Cardiac muscle cell (in vitro differentiated cells and primary cell): Measurements from ENCODE around the gene OSR1. TPM values are rescaled to one million over a fixed set of nuclear protein-coding genes. Genes with fewer than 3 reads are reported as not detected.
A peak's percentile ranks its signal among the peaks of the same experiment; 100 is the strongest.
"Not testable (repeated sequence)": the region's sequence is repeated elsewhere in the genome, so short reads cannot be mapped to it uniquely, and the experiment has no call there.

Experiments used
- DNase-seq, 2 donors: peaks; one replicate each; pipeline versions ENCODE4 v3.0.0 to v3.0.0-alpha.2; 2010 to 2017; ENCODE audit warnings: low read depth in 1 of 2, low spot score in 1 of 2
- H3K27ac ChIP-seq: fragments of 200-600 bp; sonication (generic); 2 replicates; pipeline ENCODE4 v1.5.1; 2016
- H3K27me3 ChIP-seq: fragments of 200-600 bp; sonication (generic); 2 replicates; pipeline ENCODE4 v1.6.0; 2016; ENCODE audit warnings: control low read depth
- H3K36me3 ChIP-seq: fragments of 200-600 bp; sonication (generic); 2 replicates; pipeline ENCODE4 v1.5.1; 2016; ENCODE audit warnings: control low read depth
- H3K4me1 ChIP-seq: fragments of 200-600 bp; sonication (generic); 2 replicates; pipeline ENCODE4 v1.8.1; 2017; ENCODE audit warnings: low read depth, mild to moderate bottlenecking, mixed run types
- H3K4me3 ChIP-seq: fragments of 200-600 bp; sonication (generic); 2 replicates; pipeline ENCODE4 v1.5.1; 2016; ENCODE audit warnings: mild to moderate bottlenecking
- H3K9me3 ChIP-seq: fragments of 200-600 bp; sonication (generic); 2 replicates; pipeline ENCODE4 v1.5.1; 2017; ENCODE audit warnings: low read depth, mild to moderate bottlenecking, control low read depth
- CTCF ChIP-seq: IDR thresholded peaks from 2 replicates; pipeline ENCODE4 v1.5.1; 2012; ENCODE audit warnings: low read depth, mild to moderate bottlenecking, low read length
- polyA plus RNA-seq: library from polyadenylated mRNA; unstranded; fragments of >200 nt; fragmentation: Nextera tagmentation; extraction: Ambion mirVana; gene quantifications from 2 replicates; pipeline ENCODE4 v1.2.1, GENCODE V29; 2016
- total RNA-seq: library from RNA; depleted of rRNA; stranded (reverse); fragments of >200 nt; gene quantifications from 2 replicates; pipeline ENCODE4 v1.2.3, GENCODE V29; 2016

The OSR1 gene
- total and polyA plus RNA-seq, 2 experiments from 2014 or later: 20.8 to 23.2 TPM

- TF ChIP-seq CTCF: no peak
- Histone ChIP-seq H3K36me3 (no peaks in the 10 kb centered on the region), H3K27me3 (no peaks in the 10 kb centered on the region), H3K4me3 (no peak overlapping the region), H3K4me1 (no peaks in the 10 kb centered on the region), H3K27ac (no peak overlapping the region), H3K9me3 (no peaks in the 10 kb centered on the region)
- DNase-seq: no peak
Observed at GRCh38 chr2:19313553-19313952, 44.9 kb downstream of the OSR1 start.

GRCh38 chr2:19312949-19313348 lies 45.5 kb downstream of the OSR1 start:
- Histone ChIP-seq H3K36me3 (no peaks in the 10 kb centered on the region), H3K9me3 (no peaks in the 10 kb centered on the region), H3K27me3 (no peaks in the 10 kb centered on the region), H3K4me3 (no peak overlapping the region), H3K4me1 (no peaks in the 10 kb centered on the region), H3K27ac (no peak overlapping the region)
- TF ChIP-seq CTCF: peak; percentile 53
- peak; percentile 17 to 54 for DNase-seq

- H3K27me3 ChIP-seq, H3K4me3 ChIP-seq, H3K36me3 ChIP-seq, H3K9me3 ChIP-seq, H3K27ac ChIP-seq, H3K4me1 ChIP-seq, DNase-seq: not testable (repeated sequence)
Observed at GRCh38 chr2:19306065-19306464, 52.4 kb downstream of the OSR1 start.

- H3K27ac ChIP-seq, DNase-seq, H3K9me3 ChIP-seq, H3K27me3 ChIP-seq, H3K4me1 ChIP-seq, H3K36me3 ChIP-seq, H3K4me3 ChIP-seq: not testable (repeated sequence)
Observed at GRCh38 chr2:19305400-19306055, 52.9 kb downstream of the OSR1 start.

- Histone ChIP-seq H3K36me3 (no peaks in the 10 kb centered on the region), H3K9me3 (no peaks in the 10 kb centered on the region)
Observed at GRCh38 chr2:19301706-19302105, 56.7 kb downstream of the OSR1 start.

More at GRCh38 chr2:19301706-19302105, 56.7 kb downstream of the OSR1 start:
- Histone ChIP-seq H3K27me3 (no peaks in the 10 kb centered on the region), H3K4me1 (no peaks in the 10 kb centered on the region), H3K4me3 (no peak overlapping the region), H3K27ac (no peak overlapping the region)
- no peak for DNase-seq
- TF ChIP-seq CTCF: no peak
